Stimulated activated CD4-positive, alpha-beta T cell treated with anti-CD3 and anti-CD28 coated beads, Interleukin-15, amount 100 ng/mL, for 1 hour (primary cell): Measurements from ENCODE around the gene GSTM4.

Experiments
- DNase-seq, 2 donors: peaks; one replicate each; pipeline ENCODE4 v3.0.0-alpha.2; 2020; ENCODE audit warnings: low read depth in 1 of 2, low spot score in 1 of 2

Gene GSTM4

GRCh38 chr1:109655615-109656519, at the start of gene GSTM4:
Gene GSTM4 (plus strand): TSS chr1:109656099. CDS start chr1:109656390, 291 bp downstream.
- DNase-seq, result peak; percentile 25 to 48

- DNase-seq, result no peak
Measured at GRCh38 chr1:109609881-109610280, 46.0 kb upstream of the GSTM4 start.

DNA sequence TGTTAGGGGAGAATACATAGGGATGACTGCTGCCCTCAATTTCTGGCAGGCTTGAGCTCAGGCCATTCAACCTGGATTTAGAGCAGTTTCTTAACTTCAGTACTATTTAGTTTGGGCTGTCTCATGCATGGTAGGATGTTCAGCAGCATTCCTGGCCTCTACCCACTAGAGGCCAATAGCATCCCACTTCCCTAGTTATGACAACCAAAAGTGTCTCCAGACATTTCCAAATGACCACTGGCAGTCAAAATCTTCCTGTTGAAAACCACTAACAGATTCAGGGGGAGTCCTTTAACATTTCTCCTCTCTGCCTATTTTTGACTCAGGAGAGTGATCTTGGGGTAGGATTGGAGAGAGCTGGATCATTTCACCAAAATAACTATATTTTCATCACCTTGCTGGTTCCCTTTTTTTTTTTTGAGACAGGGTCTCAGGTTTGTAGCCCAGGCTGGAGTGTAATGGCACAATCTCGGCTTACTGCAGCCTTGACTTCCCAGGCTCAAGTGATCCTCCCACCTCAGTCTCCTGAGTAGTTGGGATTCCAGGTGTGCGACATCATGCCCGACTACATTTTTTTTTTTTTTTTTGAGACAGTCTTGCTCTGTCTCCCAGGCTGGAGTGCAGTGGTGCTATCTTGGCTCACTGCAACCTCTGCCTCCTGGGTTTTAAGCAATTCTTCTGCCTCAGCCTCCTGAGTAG, 45.1 kb upstream of the GSTM4 start:
- DNase-seq, result no peak

DNA sequence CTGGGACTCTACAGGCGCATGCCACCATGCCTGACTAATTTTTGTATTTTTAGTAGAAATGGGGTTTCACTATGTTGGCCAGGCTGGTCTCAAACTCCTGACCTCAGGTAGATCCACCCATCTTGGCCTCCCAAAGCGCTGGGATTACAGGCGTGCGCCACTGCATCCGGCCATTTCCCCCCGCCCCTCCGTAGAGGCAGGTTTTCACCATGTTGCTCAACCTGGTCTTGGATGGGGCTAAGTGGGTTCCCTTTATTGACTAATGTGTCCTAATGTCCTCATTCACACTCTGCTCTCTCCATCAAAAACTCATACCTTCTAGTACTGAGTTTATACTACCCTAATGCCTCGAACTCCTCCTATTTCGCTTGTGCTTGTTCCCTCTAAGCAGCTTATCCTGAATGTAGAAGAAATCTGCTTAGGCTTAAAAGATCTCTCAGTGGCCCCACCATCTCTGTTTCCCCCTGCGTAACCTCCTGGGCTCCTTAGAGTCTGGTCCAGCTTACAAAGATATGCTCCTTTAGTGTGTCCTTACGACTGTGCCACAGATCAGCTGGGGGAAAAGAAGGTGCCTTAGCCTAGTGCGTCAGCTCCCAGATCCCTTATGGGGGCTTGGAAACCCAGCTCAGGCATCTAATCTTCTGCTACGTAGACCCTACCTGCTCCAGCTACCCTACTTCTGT, 44.5 kb upstream of the GSTM4 start:
- DNase-seq, result no peak

- no peak for DNase-seq
Measured at GRCh38 chr1:109613361-109614147, 42.3 kb upstream of the GSTM4 start.

- no peak for DNase-seq
Measured at GRCh38 chr1:109615879-109616278, 40.0 kb upstream of the GSTM4 start.

- no peak for DNase-seq
Measured at GRCh38 chr1:109616391-109616790, 39.5 kb upstream of the GSTM4 start.

GRCh38 chr1:109617291-109617801, 38.6 kb upstream of the GSTM4 start:
- DNase-seq, result no peak

- no peak for DNase-seq
Measured at GRCh38 chr1:109618661-109619575, 37.0 kb upstream of the GSTM4 start.

GRCh38 chr1:109619576-109620400, 36.1 kb upstream of the GSTM4 start, which contains the start of the genes AMPD2 and GNAT2:
Gene AMPD2 (plus strand): TSS chr1:109619837. CDS start chr1:109621176, 1,339 bp downstream.
Gene GNAT2 (minus strand): TSS chr1:109619616. CDS start chr1:109612870, 6,746 bp downstream.
- DNase-seq, result peak; percentile 42 to 67

DNA sequence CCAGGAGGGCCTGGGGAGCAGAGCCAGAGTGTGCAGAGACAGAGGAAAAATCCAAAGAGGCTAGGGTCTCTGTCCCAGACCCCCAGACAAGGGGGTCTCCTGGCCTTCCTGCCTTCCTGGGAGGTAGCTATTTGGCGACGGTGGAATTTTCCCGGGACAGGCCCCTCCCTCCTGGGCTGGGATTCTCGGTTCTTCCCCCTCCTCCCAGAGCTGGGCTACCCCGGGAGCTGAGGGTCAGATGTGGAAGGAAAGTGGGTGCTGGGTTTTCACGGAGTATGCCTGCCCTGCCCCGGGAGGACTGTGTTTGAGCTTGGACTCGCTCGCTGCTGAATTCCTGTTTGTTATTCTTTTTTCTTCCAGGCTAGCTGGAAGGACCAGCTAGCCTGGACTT, 35.5 kb upstream of the GSTM4 start:
- DNase-seq, result no peak

DNA sequence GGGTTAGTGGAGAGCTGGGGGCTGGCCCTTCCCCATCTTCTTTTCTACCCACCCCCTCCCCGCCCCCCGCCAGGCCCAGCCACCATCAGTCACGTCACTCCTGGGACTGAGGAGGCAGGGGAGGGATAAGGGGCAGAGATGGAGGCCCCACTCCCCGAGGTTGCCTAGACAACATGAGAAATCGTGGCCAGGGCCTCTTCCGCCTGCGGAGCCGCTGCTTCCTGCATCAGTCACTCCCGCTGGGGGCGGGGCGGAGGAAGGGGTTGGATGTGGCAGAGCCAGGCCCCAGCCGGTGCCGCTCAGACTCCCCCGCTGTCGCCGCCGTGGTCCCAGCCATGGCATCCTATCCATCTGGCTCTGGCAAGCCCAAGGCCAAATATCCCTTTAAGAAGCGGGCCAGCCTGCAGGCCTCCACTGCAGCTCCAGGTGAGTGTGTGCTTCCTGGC, 35.0 kb upstream of the GSTM4 start:
- DNase-seq, result peak; percentile 87 to 96

DNA sequence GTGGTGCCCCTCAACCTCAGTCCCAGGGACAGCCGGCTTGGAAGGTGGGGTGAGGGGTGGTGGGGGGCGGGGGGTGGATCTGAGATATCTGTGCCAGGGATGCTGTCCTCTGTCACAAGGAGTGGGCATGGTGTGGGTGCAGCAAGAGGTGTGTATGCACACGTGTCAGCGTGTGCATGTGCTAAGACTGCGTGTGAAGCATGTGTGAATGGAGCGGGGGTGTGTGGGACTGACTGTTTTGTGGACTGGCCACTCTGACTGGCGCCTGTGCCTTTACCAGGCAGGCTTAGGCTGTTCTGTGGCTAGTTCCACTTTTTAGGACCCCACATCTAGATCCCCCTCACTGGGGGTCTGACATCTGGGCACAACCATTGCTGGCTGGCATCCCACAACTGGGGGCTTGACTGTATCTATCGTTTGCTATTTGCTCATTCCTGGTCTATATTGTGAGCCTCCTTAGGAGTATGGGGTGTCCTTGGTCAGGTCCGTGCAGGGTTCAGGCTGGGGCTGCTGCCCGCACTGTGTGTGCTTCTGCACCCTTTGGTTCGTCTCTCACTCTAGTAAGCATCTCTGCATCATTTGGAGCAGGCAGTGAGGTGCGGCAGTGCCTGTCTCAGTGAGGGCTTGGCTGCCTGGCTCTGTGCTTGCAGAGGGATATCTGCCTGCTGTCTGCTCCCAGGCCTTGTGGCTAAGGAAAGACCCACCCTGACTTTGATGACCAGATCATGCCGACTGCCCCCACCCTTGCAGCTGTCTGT, 34.3 kb upstream of the GSTM4 start:
- no peak for DNase-seq

DNA sequence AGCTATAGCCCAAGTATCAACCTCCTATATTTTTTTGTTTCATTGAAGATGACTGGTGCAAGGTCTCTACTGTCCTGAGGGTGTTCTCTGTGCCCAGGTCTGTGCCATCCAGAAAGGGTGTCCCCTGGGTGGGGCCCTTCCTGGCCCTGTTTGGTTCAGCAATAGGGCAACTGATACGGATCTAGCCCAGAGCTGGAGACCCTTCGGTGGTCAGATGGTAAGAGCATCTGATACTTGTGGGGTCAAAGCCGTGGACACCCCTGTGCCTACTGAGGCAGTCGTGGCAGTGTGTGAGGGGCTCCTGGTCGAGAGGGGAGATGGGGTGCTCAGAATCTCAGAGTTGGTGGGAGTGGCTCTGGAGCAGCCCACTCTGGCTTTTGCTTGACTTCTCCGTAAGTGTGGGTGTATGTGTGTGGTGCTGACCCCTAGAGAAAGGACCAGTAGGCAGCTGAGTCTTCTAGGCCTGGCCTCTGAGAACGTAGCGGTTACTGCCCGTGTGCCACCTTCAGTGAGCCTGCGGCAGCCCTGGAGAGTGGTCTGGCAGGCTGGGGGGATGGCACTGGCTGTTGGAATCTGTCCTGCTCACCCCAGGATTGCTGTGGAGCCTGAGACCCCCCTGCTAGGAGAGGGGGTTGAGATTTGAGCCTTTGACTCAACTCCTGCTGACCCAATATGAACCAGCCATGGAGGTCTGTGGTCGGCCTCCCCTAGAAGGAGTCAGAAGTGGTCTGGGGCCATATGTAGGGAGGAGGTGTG, 33.6 kb upstream of the GSTM4 start:
- no peak for DNase-seq

DNA sequence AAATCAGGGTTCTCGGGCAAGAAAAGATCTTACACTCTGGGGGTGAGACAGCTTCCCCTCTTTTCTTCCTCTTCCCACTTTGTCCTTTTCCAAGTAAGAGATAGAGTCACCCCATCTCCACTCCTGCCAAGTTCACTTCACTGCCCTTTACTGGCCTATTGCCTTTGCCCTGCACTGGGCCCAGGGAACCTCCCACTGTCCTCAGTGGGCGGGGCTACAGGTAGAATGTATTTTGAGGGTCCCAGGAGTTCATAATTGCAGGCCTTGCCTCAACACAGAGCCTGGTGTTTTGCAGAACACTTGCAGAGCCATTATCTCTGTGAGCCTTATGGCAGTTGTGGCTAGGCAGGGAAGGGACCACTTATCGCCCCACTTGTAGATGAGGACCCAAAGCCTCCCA, 33.0 kb upstream of the GSTM4 start:
- no peak for DNase-seq

- DNase-seq, result no peak
Measured at GRCh38 chr1:109623601-109624161, 32.2 kb upstream of the GSTM4 start.
